H1 (cell line): Measurements from ENCODE around the gene GMPR. TPM values are rescaled to one million over a fixed set of nuclear protein-coding genes. Genes with fewer than 3 reads are reported as not detected.

Source experiments
- polyA plus RNA-seq, 7 experiments: library from polyadenylated mRNA; depleted of rRNA in 3 of 7; stranded (reverse) in 5 of 7; unstranded in 2 of 7; fragments of >200 nt in 5 of 7; fragments of 200-250 nt in 2 of 7; gene quantifications; 1 replicate in 5 of 7; 2 replicates in 1 of 7; 4 replicates in 1 of 7; pipeline versions ENCODE4 v1.2.1 to v1.2.3, GENCODE V29; 2011 to 2013; ENCODE audit warnings: missing spikeins in 2 of 7, mixed read lengths in 2 of 7
- total RNA-seq: library from RNA; stranded (reverse); fragmentation: NEBNext Ultra II Directional; extraction: Animal tissue kit (Norgen Biotek cat#: 25700); gene quantifications from 2 replicates; pipeline ENCODE4 v1.2.1, GENCODE V29; 2021
- TF ChIP-seq, protein P1 (sequence below): fragments of 300-600 bp; sonication (generic); IDR thresholded peaks from 2 replicates; pipeline ENCODE4 v1.7.1; 2012; ENCODE audit warnings: low read length, moderate library complexity, mild to moderate bottlenecking, inconsistent platforms; ENCODE audit not compliant: insufficient replicate concordance

Gene GMPR
- total and polyA plus RNA-seq, 2 of the 8 experiments (the other 6 are each of a cell fraction or from before 2014, with no cell fraction given), result 0.99 to 1.2 TPM

DNA sequence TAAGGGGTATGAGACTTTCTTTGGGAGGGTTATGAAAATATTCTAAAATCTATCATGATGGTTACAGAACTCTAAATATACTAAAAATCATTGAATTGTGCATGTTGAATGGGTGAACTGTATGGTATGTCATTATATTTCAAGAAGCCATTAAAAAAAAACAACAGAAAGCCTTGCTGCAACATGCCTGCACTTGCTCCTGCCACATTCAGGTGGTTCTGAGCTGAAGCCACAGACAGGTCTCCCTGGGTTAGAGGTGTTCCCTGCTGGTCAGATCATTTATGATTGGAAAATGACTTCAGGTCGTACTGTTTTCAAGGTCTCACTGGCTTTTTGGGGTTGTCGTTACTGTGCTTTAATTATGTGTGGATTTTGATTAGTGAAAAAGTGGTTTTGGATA is 13.3 kb downstream of the GMPR start (continued):
- TF ChIP-seq, protein P1, sequence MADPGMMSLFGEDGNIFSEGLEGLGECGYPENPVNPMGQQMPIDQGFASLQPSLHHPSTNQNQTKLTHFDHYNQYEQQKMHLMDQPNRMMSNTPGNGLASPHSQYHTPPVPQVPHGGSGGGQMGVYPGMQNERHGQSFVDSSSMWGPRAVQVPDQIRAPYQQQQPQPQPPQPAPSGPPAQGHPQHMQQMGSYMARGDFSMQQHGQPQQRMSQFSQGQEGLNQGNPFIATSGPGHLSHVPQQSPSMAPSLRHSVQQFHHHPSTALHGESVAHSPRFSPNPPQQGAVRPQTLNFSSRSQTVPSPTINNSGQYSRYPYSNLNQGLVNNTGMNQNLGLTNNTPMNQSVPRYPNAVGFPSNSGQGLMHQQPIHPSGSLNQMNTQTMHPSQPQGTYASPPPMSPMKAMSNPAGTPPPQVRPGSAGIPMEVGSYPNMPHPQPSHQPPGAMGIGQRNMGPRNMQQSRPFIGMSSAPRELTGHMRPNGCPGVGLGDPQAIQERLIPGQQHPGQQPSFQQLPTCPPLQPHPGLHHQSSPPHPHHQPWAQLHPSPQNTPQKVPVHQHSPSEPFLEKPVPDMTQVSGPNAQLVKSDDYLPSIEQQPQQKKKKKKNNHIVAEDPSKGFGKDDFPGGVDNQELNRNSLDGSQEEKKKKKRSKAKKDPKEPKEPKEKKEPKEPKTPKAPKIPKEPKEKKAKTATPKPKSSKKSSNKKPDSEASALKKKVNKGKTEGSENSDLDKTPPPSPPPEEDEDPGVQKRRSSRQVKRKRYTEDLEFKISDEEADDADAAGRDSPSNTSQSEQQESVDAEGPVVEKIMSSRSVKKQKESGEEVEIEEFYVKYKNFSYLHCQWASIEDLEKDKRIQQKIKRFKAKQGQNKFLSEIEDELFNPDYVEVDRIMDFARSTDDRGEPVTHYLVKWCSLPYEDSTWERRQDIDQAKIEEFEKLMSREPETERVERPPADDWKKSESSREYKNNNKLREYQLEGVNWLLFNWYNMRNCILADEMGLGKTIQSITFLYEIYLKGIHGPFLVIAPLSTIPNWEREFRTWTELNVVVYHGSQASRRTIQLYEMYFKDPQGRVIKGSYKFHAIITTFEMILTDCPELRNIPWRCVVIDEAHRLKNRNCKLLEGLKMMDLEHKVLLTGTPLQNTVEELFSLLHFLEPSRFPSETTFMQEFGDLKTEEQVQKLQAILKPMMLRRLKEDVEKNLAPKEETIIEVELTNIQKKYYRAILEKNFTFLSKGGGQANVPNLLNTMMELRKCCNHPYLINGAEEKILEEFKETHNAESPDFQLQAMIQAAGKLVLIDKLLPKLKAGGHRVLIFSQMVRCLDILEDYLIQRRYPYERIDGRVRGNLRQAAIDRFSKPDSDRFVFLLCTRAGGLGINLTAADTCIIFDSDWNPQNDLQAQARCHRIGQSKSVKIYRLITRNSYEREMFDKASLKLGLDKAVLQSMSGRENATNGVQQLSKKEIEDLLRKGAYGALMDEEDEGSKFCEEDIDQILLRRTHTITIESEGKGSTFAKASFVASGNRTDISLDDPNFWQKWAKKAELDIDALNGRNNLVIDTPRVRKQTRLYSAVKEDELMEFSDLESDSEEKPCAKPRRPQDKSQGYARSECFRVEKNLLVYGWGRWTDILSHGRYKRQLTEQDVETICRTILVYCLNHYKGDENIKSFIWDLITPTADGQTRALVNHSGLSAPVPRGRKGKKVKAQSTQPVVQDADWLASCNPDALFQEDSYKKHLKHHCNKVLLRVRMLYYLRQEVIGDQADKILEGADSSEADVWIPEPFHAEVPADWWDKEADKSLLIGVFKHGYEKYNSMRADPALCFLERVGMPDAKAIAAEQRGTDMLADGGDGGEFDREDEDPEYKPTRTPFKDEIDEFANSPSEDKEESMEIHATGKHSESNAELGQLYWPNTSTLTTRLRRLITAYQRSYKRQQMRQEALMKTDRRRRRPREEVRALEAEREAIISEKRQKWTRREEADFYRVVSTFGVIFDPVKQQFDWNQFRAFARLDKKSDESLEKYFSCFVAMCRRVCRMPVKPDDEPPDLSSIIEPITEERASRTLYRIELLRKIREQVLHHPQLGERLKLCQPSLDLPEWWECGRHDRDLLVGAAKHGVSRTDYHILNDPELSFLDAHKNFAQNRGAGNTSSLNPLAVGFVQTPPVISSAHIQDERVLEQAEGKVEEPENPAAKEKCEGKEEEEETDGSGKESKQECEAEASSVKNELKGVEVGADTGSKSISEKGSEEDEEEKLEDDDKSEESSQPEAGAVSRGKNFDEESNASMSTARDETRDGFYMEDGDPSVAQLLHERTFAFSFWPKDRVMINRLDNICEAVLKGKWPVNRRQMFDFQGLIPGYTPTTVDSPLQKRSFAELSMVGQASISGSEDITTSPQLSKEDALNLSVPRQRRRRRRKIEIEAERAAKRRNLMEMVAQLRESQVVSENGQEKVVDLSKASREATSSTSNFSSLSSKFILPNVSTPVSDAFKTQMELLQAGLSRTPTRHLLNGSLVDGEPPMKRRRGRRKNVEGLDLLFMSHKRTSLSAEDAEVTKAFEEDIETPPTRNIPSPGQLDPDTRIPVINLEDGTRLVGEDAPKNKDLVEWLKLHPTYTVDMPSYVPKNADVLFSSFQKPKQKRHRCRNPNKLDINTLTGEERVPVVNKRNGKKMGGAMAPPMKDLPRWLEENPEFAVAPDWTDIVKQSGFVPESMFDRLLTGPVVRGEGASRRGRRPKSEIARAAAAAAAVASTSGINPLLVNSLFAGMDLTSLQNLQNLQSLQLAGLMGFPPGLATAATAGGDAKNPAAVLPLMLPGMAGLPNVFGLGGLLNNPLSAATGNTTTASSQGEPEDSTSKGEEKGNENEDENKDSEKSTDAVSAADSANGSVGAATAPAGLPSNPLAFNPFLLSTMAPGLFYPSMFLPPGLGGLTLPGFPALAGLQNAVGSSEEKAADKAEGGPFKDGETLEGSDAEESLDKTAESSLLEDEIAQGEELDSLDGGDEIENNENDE, result no peak
